ENCODE data around the gene TBPL1.
A peak's percentile ranks its signal among the peaks of the same experiment; 100 is the strongest.
"Not testable (repeated sequence)": the region's sequence is repeated elsewhere in the genome, so short reads cannot be mapped to it uniquely, and the experiment has no call there.

Gene TBPL1

GRCh38 chr6:133954657-133955576 lies 1.9 kb downstream of the TBPL1 start:
- DNase-seq, result no peak

GRCh38 chr6:133955582-133956415 lies 2.8 kb downstream of the TBPL1 start:
- DNase-seq, result no peak

DNA sequence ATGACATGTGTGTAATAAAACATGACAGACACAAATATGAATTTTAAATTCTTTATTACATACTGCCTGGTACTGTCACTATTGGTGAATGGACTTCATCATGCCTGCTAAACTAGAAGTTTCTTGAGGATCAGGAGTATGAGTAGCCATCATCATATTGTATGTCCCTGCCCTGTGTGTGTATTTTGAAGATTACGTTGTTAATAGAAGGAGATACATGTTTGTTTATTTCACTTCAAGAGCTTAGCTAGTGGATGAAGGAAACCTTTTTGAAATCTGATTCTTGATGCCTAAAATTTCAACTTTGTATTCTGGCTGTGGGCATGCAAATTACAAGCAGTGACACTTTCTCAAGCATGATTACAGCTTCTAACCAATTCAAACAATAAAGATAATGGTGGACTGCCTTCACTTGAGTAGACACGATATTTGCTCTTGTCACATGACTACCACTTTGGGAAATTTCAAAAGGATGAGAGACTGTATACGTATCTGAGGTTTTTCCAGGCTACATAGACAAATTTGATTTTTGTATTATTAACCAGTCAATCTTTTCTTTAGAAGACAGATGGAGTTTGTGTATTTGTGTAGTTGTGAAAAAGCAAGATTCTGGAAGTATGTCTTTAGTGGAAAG lies 3.5 kb downstream of the TBPL1 start:
- DNase-seq, result no peak

DNA sequence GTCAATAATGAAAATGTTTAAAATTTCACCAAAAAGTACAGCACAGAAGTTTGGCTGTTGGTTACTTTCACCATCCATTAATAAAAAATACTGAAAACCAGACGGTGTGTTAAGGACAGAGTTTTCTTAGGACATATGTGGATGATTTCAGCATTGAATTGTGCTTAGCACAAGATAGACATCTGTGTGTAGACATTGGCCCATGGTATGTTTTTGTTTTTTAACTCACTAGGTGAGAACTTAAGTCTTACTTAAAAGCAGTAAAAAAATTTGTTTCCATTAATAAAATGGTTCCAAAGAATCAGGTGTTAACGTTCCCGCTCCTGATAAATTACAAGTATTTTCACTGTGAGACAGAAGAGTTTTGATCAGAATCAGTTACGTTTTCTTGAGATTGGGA lies 4.2 kb downstream of the TBPL1 start:
- DNase-seq, result no peak

GRCh38 chr6:133957780-133958242 lies 4.8 kb downstream of the TBPL1 start:
- no peak for DNase-seq

- no peak for DNase-seq
These were observed 5.8 kb downstream of the TBPL1 start for GRCh38 chr6:133958791-133959190.

GRCh38 chr6:133959667-133960368 lies 6.8 kb downstream of the TBPL1 start:
- DNase-seq, result no peak

DNA sequence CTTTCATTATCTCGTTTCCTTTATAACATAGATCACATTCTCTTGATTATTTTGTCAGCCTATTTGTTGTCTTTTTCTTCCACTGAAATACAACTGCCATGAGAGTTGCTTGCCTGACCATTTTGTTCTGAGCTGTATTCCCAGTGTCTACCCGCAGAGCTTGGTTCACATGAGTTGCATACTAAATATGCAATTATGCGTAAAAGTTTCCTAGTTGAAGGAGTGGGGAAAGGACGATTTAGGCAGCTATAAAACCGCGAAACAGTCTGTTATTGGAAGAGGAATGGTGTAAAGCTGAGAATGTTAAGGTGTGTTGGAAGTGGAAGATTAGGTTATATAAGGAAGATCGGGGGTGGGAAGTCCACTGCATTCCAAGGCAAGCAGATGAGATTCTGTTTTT lies 8.8 kb downstream of the TBPL1 start:
- DNase-seq, result no peak

- no peak for DNase-seq
These were observed 11.0 kb downstream of the TBPL1 start for GRCh38 chr6:133964052-133964451.

DNA sequence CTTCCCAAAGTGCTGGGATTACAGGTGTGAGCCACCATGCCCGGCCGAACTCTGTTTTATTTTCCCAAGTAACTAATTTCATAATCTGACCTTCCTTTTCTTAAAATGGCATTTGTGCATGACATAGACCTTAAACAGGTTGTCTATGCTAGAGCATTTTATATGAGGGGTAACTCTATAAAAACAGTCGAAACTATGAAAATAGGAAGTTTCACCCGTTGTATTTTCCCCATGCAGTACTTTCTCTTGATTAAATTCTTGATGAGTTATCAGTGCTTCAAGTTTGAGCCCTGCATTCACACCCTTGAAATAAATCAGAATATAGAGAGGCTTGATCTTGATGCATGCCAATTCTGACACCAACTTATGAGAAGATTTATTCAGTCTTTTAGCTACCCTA lies 11.7 kb downstream of the TBPL1 start:
- no peak for DNase-seq

DNA sequence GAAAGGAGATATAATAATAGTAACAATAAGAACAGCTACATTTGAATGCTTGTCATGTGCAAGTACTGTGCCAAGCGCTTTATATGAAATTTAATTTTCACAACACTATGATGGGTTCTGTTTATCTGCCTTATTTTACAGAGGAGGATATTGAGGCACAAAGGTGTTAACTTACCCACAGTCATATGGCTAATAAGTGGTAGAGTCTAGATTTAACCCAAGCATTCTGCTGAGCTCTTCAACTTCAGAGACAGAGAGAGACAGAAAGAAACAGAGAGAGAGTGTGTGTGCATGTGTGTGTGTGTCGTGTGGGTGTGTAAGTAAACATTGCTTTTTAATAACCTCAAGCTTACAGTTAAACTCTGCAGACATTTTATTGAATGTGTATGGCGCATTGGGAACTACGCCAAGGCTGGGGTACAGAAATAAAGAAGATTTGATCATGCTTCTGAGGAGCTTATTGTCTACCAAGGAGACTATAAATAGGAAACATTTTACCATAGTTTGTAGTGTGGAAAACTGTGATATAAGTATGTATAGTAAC lies 12.9 kb downstream of the TBPL1 start:
- DNase-seq, result no peak

GRCh38 chr6:133966654-133967329 lies 13.8 kb downstream of the TBPL1 start:
- DNase-seq, result no peak

DNA sequence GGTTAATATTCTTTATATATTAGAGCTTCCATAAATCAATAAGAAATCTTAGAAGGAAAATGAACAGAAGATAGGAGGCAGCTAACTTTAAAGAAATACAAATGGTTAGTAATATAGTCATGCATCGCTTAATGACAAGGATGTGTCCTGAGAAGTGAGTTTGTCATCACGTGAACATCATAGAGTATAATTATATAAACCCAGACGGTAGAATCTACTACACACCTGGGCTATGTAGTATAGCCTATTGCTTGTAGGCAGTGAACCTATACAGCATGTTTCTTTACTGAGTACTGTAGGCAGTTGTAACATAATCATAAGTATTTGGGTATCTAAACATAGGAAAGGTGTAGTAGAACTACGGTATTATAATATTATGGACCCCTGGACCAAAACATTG lies 14.3 kb downstream of the TBPL1 start:
- no peak for DNase-seq

GRCh38 chr6:133967835-133968234 lies 14.8 kb downstream of the TBPL1 start:
- not testable (repeated sequence) for DNase-seq

GRCh38 chr6:133969285-133969920 lies 16.4 kb downstream of the TBPL1 start:
- no peak for DNase-seq

DNA sequence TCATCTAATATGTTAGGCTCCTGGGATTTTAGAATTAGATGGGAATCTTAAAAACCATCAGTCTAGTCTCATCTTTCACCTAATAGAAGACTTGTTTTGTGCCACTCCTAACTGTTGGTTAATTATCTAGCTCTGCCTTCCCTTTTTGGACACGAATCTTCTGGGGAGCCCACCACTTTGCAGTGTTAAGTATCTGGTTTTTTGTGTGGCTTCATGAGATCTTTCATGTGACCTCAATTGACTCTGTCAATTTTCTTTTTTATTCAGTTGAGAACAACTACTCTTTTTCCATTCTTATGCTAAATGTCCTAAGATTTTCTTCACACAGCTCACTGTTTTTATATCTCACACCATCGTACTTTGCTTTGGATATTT lies 16.9 kb downstream of the TBPL1 start:
- DNase-seq, result no peak

GRCh38 chr6:133971861-133972260 lies 18.8 kb downstream of the TBPL1 start:
- DNase-seq, result no peak

DNA sequence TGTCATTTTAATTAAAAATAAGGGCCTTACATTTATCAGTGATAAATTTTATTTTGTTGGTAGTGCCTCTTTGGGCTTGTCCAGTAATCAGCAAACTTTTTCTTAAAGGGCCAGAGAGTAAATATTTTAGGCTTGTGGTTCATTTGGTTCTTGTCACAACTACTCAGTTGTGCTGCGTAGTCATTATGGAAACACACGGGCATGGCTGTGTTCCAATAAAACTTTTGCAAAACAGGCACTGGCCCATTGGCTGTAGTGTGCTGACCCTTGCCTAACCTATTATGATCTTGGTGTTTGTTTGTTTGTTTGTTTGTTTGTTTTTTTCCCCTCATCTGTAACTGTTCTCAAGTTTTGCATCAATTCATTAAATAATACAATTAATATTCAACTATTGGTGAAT lies 19.4 kb downstream of the TBPL1 start:
- no peak for DNase-seq

DNA sequence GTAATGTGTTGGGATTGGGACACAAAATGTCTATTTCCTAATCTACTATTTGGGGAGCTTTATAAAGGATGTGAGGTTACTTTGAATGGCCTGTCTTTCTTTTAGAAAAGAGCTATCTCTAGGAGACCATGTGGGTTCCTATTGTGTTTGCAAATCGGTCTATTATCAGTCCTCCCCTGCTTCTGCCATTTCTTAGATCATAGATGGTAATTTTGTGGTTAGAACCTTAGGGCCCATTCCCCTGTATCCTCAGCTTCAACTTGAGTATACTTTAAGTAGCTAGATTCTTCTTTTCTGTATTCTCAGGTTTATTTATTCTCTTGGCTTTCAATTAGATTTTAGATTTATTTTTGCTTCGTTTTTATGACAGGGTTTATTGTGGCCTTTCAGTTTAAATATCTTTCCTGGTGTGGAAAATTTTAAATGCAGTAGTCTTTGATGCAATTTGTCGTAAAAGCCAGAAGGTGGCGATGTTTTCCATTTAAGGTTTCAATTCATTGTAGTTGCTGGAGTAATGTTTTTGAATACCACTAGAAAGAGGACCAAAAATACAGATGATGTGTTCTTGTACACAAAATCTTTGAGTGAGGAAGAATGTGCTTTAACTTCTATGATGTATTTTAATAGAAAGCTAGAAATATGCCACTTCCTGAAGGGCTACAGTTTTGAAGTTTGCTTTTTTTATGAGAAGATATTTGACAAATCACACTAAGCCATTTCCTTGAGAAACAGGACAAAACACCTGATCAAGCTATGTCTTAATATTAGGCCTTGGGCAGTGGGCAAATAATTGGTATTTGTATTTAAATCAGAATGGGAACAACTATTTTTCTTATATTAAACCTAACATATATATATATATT lies 20.3 kb downstream of the TBPL1 start:
- peak; percentile 13 for DNase-seq
